Mesenteric fat pad (tissue), 1 donor: ENCODE data around the gene NEDD4L. TPM values are rescaled to one million over a fixed set of nuclear protein-coding genes. Genes with fewer than 3 reads are reported as not detected.

Source experiments
- DNase-seq: peaks from one replicate; pipeline ENCODE4 v3.0.0-alpha.2; 2020; ENCODE audit warnings: low spot score
- total RNA-seq: library from RNA; stranded (reverse); fragmentation: NEBNext Ultra II Directional; extraction: Animal tissue kit (Norgen Biotek cat#: 25700); gene quantifications from one replicate; pipeline ENCODE4 v1.2.1, GENCODE V29; 2021
- donor health status: DM: yes; HTN: yes; CAD: no.

The NEDD4L gene
- total RNA-seq, 1 donor from 2014 or later: 43.7 TPM

DNA sequence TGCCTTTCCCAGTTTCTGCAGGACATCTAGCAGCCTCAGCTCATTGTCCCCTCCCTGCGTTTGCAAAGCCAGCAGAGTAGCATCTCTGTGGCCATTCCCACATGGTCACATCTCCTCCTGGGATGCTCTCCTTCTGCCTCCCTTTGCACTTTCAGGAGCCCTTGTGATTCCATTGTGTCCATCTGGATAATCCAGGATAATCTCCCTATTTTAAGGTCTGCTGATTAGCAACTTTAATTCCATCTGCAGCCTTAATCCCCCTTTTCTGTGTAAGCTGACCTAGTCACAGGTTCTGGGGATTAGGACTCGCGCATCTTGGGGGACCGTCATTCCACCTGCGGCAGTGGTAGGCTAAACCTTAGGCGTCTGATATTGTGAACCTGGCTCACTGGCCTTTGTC is 70.7 kb downstream of the NEDD4L start:
- DNase-seq: no peak

DNA sequence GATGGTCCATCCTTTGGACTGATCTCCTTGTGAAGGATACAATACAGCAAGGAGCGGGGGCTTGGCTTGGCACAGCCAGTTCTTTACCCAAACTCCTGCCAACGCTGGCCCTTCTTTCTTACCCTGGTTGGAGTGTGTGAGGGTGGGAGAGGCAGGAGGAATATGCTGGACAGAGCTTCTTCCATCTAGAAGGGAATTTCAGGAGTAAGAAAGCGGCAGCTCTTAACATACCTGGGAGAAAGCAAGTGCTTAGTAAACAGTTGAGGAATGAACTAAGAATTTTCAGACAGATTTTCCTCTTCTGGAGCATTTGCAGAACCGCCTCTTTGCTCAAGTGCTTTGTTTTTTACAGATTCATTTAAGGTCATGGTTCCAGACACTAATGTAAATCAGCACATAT is 72.8 kb downstream of the NEDD4L start:
- no peak for DNase-seq

DNA sequence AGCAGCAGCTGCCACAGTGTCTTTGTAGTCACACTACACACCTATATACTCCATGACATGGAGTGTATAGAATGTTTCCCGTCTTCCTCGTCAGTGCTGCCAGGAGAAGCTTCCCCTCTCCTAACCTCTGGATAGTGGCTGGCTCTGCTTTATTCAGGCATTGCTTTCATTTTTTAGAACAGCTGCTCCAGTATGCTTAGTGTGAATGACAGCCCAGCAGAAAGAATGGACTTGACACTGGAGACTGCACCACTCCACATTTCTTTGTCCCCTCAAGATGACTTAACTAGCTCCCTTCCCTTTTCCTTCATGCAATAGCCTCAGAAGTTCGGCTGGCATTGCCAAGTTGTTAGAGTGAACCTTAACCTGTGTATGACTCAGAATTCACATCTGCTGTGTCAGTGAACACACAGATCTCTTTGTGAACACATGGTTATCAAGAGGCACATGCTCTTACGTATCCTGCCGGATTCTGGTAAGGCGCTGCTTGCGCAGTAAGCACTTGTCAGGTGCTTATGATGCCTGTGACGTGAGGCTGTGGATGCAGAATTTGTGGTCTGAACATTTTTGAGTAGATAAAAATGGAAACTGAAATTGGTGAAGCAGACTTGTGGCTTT is 73.9 kb downstream of the NEDD4L start:
- no peak for DNase-seq

DNA sequence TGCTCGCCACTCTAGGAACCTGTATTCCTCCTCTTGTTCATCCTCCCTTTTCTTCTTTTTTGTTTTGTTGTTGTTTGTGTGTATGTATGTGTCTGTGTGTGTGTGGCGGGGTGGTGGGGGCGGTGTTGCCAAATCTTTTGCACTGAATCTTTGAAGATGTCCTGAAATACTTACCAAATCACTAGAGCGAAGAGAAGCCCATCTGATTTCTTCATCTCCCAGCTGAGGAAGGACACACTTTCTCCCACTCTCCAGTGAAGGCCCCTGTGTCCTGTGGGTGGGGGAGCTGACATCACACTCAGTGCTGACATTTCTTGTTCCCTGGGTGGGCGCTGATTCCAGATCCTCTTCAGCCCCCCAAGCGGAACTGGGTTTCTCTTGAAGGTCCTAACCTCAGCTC is 74.5 kb downstream of the NEDD4L start:
- DNase-seq: no peak

DNA sequence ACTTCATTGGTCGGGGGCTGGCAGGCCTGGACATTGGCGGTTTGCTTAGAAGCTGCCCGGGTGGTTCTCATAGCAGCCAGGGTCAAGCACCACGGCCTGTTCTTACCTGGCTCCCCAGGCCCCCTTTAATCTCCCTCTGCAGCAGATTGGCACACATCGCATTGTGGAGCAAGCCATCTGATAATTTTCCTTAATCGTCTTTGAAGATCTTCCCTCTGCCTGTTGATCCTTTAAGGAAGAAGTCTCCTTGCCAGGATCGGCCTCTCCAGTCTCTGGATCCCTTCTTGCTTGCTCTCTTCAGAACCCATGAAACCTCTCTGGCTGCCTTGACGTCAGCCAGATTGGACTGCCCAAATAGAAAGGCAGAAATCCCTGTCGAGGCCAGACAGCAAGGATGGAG is 75.8 kb downstream of the NEDD4L start:
- no peak for DNase-seq

DNA sequence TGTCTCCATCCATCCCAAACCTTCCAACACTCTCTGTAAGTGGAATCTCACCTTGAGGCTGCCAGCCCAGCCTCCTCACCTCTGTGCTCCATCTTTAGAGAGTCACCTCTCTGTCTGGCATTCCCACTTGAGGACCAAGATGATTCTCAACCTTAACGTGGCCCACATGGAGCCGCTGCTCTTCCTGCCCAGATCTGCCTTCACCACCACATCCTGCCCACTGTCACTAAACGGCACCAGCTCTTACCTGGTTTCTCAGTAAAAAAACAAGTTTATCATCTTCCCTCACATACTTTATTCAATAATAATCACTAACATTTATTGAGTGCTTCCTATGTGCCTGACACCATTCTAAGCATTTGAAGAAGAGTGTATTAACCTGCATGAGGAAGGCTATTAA is 80.4 kb downstream of the NEDD4L start:
- no peak for DNase-seq

DNA sequence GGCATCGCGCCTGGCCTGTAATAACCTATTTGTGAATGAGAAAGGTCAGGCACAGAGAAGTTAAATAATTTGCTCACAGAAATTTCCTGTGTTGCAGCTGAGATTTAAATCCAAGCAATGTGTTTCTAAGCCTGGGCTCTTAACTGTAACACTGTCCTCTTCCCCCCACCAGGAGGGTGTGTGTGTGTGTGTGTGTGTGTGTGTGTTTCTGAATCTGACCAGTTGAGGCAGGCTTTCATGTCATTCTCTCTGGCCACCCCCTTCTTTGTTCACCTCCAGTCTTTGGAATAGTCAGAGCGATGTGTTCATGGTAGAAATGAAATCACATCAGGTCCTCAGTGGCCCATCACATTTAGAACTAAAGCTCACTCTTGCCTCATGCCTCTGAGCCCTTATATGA is 81.2 kb downstream of the NEDD4L start:
- DNase-seq: no peak

DNA sequence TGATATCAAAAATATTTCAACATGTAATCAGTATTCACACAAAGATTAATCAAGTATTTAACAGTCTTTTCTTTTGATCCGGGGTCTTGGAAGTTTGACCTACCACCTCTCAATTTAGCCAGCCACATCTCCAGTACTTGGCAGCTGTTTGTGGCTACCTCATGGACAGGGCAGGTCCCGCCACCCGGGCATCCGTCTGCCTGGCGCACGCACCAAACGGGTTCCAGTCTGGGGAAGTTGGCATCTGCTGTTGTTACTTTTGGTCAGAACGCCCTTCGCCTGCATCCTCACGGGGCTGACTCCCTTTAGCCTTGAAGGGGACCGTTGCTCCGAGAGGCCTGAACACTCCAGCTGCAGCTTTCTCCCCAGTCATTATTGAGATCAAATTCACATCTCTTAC is 81.7 kb downstream of the NEDD4L start:
- DNase-seq: no peak

DNA sequence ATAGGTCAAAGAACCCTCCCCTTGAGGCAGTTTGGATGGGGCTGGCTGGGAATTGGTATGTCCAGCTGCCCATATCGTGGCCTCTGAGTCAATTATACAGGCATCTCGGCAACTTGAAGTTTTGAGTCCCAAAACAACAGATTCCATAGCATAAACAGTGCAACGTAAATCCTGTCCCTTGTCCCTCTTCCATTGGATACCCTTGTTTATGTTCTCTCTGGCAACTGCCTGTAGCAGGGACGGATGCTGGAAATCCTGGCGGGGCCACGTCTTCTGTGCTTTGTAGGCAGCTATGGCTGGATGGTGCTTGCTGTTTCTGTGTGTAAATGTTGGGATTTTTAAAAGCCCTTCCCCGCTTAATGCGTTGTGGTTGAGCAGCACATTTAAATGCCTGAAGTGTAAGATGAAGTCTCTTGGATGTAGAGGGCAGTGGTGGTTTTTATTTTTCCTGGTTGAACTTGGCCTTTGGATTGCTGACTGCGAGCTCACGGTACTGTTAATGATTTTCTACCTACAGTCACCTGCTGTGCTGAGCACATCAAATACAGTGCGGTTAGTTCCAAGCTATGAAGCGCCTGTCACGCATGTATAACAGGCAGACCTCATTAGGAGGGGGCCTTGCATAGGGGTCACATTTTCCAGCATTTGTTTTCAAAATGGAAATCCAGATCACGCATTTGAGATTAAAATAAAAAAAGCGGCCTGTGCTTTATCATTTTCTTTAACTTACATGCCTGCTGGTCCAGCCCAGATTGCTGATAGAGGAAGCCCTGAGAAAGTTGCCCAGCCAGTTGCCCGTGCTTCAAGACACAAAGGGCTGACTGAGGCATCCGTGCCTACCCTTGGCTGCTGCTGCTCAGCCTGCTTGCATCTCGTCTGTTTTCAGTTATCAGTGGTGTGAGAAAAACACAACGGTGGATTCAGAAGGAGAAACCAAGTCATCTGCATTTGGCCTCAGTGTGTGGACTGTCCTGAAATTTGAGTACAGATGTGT is 84.7 kb downstream of the NEDD4L start:
- DNase-seq: no peak

DNA sequence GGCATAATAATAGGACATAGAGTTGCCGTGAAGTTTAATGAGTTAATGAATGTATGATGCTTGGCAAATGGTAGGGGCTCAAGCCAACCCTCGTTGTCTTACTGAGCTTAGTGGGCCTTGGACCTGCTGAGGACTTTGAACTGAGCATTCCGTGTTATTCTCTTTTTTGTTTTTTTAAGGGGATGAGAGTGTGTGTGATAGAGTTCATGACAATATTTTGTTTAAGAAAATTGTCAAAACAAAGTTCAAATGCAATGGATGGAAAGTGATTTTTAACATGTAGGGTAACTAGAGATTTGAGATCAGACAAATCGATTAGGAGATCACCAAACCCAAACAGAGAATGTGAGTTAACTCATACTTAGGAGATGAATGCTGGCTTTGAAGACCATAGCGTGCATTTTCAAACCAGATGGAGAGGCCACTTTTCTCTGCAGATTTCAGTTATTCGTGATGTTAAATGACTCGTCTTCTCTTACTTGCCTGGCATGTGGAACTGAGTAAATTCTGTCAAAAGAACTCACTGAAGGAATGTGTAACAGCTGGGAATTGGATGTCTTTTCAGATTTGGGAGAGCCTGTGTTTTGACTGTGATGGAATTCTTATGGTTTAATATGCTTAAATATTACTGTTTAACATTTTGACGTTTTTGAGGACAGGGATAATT is 88.7 kb downstream of the NEDD4L start:
- DNase-seq: no peak

DNA sequence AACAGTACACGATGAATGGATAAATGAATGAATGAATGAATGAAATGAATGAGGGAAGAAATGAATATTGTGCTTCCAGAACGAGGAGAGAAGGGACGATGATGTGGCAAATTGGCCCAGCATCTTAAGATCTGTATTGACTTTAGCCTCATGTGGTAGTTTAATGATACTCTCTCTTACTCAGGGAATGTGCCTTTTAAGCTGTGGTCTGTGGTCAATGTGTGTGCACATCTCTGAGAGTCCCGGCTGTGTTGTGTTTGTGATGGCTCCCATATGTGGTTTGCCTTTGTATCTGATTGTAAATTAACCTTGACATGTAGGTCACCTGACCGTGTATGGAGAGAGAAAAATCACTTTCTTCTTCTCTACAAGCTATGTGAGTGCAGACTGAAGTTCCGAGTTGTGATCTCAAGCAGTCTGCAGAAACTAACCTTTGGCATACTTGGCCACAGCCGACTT is 91.2 kb downstream of the NEDD4L start:
- no peak for DNase-seq

DNA sequence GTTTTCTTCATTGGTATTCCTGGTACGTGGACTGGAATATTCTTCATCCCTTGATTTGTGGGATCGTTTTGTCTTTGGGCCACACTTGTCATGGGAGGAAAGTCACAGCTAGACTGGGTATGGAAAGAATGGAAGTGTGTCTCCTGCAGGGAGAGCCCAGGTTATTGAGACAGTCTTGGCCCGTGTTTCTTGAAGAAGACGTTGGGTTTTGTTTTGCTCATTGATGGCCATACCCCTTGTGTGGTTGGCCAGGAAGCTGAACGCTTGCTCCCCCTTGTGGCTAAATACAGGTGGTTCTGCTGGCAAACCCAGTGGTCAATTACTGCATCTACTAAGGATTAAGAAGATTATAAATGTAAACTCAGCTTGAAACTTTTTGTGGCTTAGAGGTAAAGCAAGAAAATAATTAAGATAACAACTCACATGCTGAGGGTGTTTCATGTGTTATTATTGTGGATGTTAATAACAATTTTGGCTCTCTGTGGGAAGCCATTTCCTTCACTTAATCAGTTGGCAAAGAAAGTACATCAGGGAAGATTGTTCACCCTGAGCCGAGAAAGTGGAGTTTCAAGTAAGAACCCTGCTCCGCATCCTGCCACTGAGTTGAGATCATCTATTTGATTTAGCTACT is 91.8 kb downstream of the NEDD4L start:
- DNase-seq: no peak

DNA sequence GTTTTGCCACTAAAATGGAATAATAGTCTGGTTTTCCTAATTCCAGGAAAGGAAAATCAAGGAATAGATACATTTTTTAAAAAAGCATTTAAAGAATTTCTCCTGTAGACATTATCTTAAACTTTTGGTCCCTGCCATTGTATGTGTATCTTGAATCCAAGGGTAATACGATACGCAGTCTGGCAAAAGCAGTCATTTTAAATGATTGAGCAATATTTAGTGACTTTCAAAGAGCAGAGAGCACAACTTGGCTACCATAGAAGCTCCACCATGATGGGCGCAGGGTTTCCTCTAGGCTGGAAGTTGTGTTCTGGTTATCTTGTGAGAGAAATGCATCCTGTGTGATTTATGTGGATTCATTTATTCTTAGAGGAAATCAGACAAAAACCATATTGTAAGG is 92.9 kb downstream of the NEDD4L start:
- DNase-seq: no peak

DNA sequence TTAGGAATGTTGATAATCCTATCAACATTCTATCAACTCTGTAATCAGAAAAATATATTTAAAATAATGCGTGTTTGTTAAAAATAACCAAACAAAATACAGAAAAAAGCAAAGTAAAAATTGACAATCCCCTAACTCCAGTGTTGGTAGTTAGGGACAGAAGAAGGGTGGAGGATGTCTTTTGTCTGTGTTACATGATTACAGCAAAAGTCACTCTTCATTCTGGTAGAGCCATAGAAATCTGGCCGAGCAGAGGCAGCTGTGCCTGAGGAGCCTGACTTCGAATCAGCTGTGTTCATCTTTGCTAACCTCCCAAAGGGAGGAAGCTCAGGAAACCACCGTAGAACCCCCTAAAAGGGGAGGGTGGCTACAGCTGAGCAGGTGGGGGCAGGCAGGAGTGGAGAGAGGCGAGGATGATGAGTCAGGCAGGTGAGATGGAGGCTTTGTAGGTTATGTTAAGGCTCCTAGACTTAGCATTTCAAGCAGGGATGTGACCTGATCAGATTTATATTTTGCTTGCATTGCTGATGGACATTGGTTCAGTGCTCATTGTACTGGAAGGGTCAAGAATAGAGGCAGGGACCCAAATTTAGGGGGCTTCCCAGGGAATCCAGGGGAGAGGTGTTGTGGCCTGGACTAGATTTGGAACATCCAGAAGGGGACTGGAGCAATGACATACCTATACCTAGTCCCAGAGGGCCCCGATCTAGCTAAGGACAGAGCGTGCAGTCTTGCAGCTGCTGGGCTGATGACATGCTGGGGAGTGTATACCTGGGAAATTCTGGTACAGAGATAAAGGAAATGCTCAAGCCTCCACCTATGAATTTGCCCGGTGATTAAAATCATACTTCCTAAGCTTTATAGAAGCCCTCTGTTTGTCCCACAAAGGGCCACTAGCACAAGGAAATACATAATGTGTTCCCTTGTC is 95.7 kb downstream of the NEDD4L start:
- DNase-seq: no peak

DNA sequence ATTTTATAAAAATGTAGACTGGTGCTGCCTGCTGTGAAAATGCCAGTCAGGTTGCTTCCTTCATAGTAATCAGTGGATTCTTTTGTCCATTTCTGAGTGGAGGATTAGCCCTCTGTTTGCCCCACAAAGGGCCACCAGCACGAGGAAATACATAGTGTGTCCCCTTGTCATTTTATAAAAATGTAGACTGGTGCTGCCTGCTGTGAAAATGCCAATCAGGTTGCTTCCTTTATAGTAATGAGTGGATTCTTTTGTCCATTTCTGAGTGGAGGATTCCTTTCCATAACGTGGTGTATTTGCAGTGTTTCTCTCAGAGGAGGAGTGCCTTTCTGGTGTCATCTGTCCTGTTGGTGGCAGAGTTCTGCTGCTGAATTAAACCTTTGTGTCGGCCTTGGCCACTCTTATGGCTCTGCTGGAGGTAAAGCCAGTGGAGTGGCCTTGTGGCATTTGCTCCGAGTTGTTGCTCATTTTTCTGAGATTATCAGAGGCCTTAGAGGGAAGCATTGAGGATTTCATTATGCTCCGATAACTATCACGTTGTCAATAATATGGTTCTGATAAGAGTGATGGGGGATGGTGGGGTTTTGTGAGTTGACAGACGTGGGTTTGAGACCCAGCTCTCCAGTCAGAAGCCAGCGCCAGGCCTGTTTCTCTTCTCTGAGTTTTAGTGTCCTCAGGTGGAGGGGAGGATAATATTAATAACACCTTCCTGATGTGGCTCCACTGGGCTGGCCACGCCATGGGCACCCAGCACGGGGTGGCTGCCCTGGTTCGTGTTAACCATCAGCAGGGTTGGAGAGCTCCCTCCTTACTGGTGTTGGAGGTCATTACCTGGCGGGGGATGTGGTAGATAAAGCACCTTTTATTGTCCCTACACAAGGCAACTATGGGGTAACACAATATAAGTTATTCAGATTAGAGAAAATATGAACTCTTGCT is 96.6 kb downstream of the NEDD4L start:
- no peak for DNase-seq

DNA sequence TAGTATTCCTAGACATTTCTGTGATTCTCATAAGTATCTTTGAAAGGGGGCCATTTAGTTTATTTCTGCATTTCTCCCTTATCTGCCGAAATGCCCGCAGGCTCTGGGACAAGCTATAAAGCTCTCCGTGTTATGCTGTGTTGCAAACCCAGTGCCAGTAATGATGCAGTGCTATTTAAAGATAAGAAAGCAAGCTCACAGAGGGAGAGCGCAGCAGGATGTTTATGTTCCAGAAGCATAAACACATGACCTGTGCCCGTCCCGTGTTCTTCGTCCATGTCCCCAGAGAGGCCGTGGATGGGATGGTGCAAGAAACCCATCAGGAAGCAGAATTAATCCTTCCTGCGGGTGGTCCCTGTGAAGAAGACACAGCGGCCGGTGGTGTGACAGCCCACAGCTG is 99.4 kb downstream of the NEDD4L start:
- DNase-seq: no peak

DNA sequence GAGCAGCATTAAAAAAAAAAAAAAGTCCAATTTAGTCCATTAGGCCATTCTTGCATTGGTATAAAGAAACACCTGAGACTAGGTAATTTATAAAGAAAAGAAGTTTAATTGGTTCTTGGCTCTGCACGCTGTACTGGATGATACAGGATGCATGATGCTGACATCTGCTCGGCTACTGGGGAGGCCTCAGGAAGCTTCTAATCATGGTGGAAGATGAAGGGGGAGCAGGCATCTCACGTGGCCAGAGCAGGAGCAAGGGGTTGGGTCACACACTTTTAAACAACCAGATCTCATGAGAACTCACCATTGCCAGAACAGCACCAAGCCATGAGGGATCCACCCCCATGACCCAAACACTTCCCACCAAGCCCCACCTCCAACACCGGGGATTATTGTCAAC is 100.1 kb downstream of the NEDD4L start:
- DNase-seq: no peak

DNA sequence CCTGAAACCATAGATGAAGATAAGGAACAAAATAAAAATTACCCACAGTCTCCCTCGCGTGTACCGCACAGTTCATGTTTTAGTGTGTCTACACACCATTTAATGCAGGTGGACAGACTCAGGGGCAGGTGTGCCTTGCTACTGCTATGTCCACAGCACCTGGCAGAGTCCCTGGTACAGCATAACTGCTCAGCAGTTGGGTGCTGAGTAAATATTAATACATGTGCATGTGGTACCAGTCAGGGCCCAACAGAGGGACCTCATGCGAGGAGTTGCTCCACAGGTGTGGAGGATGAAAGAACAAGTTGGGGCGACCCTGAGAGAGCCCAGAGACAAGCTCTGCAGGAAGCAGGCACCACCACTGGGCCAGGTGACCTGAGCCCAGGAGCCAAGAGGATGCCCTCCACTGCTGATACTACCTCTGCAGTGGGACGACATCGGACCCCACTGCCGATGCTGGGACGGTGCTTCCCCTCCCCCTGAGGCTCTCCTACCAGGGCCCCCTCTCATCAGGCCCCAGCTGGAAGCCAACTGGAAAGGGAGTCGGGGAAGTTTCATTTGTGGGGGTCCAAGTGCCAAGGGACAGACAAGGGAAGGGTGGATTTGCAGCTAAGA is 100.8 kb downstream of the NEDD4L start:
- DNase-seq: no peak

DNA sequence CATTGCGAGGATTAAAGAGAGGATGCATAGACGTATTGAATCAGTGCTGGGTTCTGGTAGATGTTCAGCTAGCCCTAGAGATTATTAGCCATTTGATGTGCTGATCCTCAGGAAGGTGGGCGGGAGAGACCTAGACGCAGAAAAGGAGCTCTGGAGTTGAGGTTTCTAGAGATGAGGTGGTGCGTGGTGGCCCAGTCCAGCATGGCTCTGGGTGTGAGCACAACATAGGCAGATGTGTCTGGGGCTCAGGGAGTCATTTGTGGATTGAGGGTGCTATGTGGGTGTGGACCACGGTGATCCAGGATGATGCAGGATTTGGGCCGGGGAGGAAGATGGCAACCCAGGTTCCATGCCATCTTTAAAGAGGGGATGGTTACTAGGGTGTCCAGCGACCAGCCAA is 102.1 kb downstream of the NEDD4L start:
- DNase-seq: no peak
